MM.1S (cell line): ENCODE data around the gene SFSWAP.

Source experiments
- DNase-seq: peaks from one replicate; pipeline ENCODE4 v3.0.0-alpha.2; 2015
- H2AFZ ChIP-seq: fragments of 300-600 bp; sonication (generic); 2 replicates; pipeline ENCODE4 v1.6.0; 2016; ENCODE audit warnings: antibody characterized with exemption, low read length
- H3F3A ChIP-seq: fragments of 300-600 bp; sonication (generic); 2 replicates; pipeline ENCODE4 v1.6.1; 2016; ENCODE audit warnings: mild to moderate bottlenecking, antibody characterized with exemption, low read length, moderate library complexity, mixed read lengths; ENCODE audit not compliant: insufficient read depth
- H3K27ac ChIP-seq: fragments of 300-600 bp; sonication (generic); 2 replicates; pipeline ENCODE4 v1.5.1; 2016; ENCODE audit warnings: mild to moderate bottlenecking, low read length
- H3K27me3 ChIP-seq: fragments of 300-600 bp; sonication (generic); replicated peaks from 2 replicates; pipeline ENCODE4 v1.6.0; 2016; ENCODE audit warnings: low read length; ENCODE audit not compliant: insufficient read depth
- H3K36me3 ChIP-seq: fragments of 300-600 bp; sonication (generic); replicated peaks from 2 replicates; pipeline ENCODE4 v1.6.1; 2016; ENCODE audit warnings: mild to moderate bottlenecking, low read length, mixed read lengths; ENCODE audit not compliant: insufficient read depth
- H3K4me1 ChIP-seq: fragments of 300-600 bp; sonication (generic); 2 replicates; pipeline ENCODE4 v1.6.1; 2016; ENCODE audit warnings: low read length, mixed read lengths
- H3K4me2 ChIP-seq: fragments of 300-600 bp; sonication (generic); 2 replicates; pipeline ENCODE4 v1.6.0; 2016; ENCODE audit warnings: low read depth, low read length
- H3K4me3 ChIP-seq: fragments of 300-600 bp; sonication (generic); 2 replicates; pipeline ENCODE4 v1.5.1; 2016; ENCODE audit warnings: low read length, mixed read lengths
- H3K79me2 ChIP-seq: fragments of 300-600 bp; sonication (generic); 2 replicates; pipeline ENCODE4 v1.6.1; 2016; ENCODE audit warnings: mixed run types, low read length, mixed read lengths
- H3K9ac ChIP-seq: fragments of 300-600 bp; sonication (generic); 2 replicates; pipeline ENCODE4 v1.6.1; 2016; ENCODE audit warnings: low read length, mixed read lengths
- H3K9me2 ChIP-seq: fragments of 300-600 bp; sonication (generic); replicated peaks from 2 replicates; pipeline ENCODE4 v1.6.1; 2016; ENCODE audit warnings: mild to moderate bottlenecking, low read length, mixed read lengths; ENCODE audit not compliant: insufficient read depth
- H3K9me3 ChIP-seq: fragments of 300-600 bp; sonication (generic); replicated peaks from 2 replicates; pipeline ENCODE4 v1.6.1; 2016; ENCODE audit warnings: mild to moderate bottlenecking, low read length, mixed read lengths; ENCODE audit not compliant: insufficient read depth
- H4K20me1 ChIP-seq: fragments of 300-600 bp; sonication (generic); 2 replicates; pipeline ENCODE4 v1.6.1; 2016; ENCODE audit warnings: mild to moderate bottlenecking, low read length, moderate library complexity, mixed read lengths; ENCODE audit not compliant: insufficient read depth
- CTCF ChIP-seq: fragments of 300-600 bp; sonication (generic); IDR thresholded peaks from 2 replicates; pipeline ENCODE4 v1.5.1; 2016; ENCODE audit warnings: antibody characterized with exemption, low read length, mixed read lengths
- EZH2 ChIP-seq: fragments of 300-600 bp; sonication (generic); optimal IDR thresholded peaks from 2 replicates; pipeline ENCODE3; 2017; ENCODE audit warnings: low read depth, mild to moderate bottlenecking, antibody characterized with exemption, low read length, mixed read lengths
- EZH2phosphoT487 ChIP-seq: fragments of 300-600 bp; sonication (generic); IDR thresholded peaks from 2 replicates; pipeline ENCODE4 v1.6.1; 2018; ENCODE audit warnings: antibody characterized with exemption, low read length

SFSWAP gene

DNA sequence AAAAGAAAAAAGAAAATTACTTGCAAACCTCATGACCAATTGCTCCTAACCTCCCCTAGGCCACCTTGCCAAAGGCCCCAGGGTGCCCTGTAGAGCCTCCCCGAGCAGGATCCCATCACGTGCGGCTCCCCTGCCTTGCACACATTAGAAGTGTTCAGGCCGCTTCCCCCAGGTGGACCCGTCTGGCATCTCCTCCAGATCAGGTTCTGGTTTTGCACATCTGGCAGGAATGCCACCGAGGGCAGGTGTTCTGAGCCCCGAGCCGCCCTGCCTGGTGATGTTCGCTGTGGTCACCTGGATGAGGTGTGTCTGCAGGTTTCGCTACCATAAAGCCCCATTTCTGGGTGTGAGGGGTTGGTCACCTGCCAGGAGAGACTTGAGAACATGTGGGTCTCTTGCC lies 136.6 kb downstream of the SFSWAP start:
- Histone ChIP-seq H3K79me2 (no peaks in the 10 kb centered on the region), H3F3A (no peaks in the 10 kb centered on the region), H3K27me3 (peaks cover 4% of the 10 kb centered on the region; the same call in 1 of the 2 replicates), H3K9me2 (no peaks in the 10 kb centered on the region), H3K27ac (no peak overlapping the region), H3K36me3 (no peaks in the 10 kb centered on the region), H4K20me1 (no peaks in the 10 kb centered on the region), H3K4me1 (no peaks in the 10 kb centered on the region), H3K4me2 (no peak overlapping the region), H2AFZ (no peak overlapping the region), H3K9ac (no peak overlapping the region), H3K9me3 (no peaks in the 10 kb centered on the region), H3K4me3 (no peak overlapping the region)
- DNase-seq, result peak; percentile 38
- TF ChIP-seq EZH2phosphoT487 (no peak), CTCF (no peak), EZH2 (no peak)

DNA sequence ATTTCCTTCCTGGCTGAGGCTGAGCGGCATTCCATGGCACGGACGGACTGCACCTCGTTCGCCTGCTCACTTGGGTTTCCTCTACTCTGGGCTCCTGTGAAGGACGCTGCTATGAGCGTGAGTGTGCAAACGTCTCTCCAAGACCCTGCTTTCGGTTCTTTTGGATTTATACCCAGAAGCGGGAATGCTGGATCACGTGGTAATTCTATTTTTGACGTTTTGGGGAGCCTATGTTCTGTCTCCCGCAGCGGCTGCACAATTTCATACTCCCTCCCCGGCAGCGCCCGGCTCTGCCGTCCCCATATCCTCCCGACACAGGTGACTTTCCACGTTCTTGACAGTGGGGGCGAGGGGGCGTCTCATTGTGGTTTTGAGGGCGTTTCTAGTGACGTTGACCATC lies 137.9 kb downstream of the SFSWAP start:
- H4K20me1 ChIP-seq, result no peaks in the 10 kb centered on the region
- TF ChIP-seq EZH2, result no peak
- no peak overlapping the region for H3K4me2 ChIP-seq

More for the DNA sequence above, 137.9 kb downstream of the SFSWAP start:
- no peak overlapping the region for H3K27ac ChIP-seq
- no peak overlapping the region for H2AFZ ChIP-seq
- H3F3A ChIP-seq, result no peaks in the 10 kb centered on the region
- no peak overlapping the region for H3K9ac ChIP-seq
- peaks cover 11% of the 10 kb centered on the region; the same call in 1 of the 2 replicates for H3K27me3 ChIP-seq
- H3K4me3 ChIP-seq, result no peak overlapping the region
- H3K79me2 ChIP-seq, result no peaks in the 10 kb centered on the region
- no peaks in the 10 kb centered on the region for H3K4me1 ChIP-seq
- no peak for DNase-seq
- H3K9me2 ChIP-seq, result no peaks in the 10 kb centered on the region
- H3K36me3 ChIP-seq, result no peaks in the 10 kb centered on the region
- no peaks in the 10 kb centered on the region for H3K9me3 ChIP-seq
